NOMO-1 treated with dmso at 0.1 percent for 144 hours (cell line): ENCODE results near the gene GPC6.
"Not testable (repeated sequence)": the region's sequence is repeated elsewhere in the genome, so short reads cannot be mapped to it uniquely, and the experiment has no call there.

Source experiments
- DNase-seq: peaks from one replicate; lab custom pipeline; 2025; ENCODE audit not compliant: unreplicated experiment; lab: John Stamatoyannopoulos, UW

Gene GPC6

GRCh38 chr13:94259984-94260383 lies 1033.4 kb downstream of the GPC6 start:
- DNase-seq = no peak

GRCh38 chr13:94261163-94261562 lies 1034.6 kb downstream of the GPC6 start:
- DNase-seq = no peak

GRCh38 chr13:94263038-94263437 lies 1036.4 kb downstream of the GPC6 start:
- no peak for DNase-seq

- no peak for DNase-seq
These were observed 1041.2 kb downstream of the GPC6 start for GRCh38 chr13:94267581-94268366.

GRCh38 chr13:94268661-94269060 lies 1042.1 kb downstream of the GPC6 start:
- no peak for DNase-seq

- DNase-seq = no peak
These were observed 1043.0 kb downstream of the GPC6 start for GRCh38 chr13:94269557-94269956.

- DNase-seq = no peak
These were observed 1043.9 kb downstream of the GPC6 start for GRCh38 chr13:94270556-94270955.

- DNase-seq = no peak
These were observed 1045.4 kb downstream of the GPC6 start for GRCh38 chr13:94272038-94272437.

- no peak for DNase-seq
These were observed 1053.7 kb downstream of the GPC6 start for GRCh38 chr13:94280349-94280748.

- DNase-seq = no peak
These were observed 1054.2 kb downstream of the GPC6 start for GRCh38 chr13:94280845-94281244.

- no peak for DNase-seq
These were observed 1060.0 kb downstream of the GPC6 start for GRCh38 chr13:94286581-94286980.

- no peak for DNase-seq
These were observed 1065.2 kb downstream of the GPC6 start for GRCh38 chr13:94291631-94292322.

- no peak for DNase-seq
These were observed 1065.7 kb downstream of the GPC6 start for GRCh38 chr13:94292323-94292640.

GRCh38 chr13:94296471-94296870 lies 1069.9 kb downstream of the GPC6 start:
- no peak for DNase-seq

- DNase-seq = no peak
These were observed 1071.7 kb downstream of the GPC6 start for GRCh38 chr13:94298346-94298745.

- DNase-seq = no peak
These were observed 1073.8 kb downstream of the GPC6 start for GRCh38 chr13:94300401-94300800.

- DNase-seq = no peak
These were observed 1074.9 kb downstream of the GPC6 start for GRCh38 chr13:94301487-94301886.

- not testable (repeated sequence) for DNase-seq
These were observed 1076.4 kb downstream of the GPC6 start for GRCh38 chr13:94302847-94303565.

- no peak for DNase-seq
These were observed 1077.1 kb downstream of the GPC6 start for GRCh38 chr13:94303644-94304174.

GRCh38 chr13:94305033-94305432 lies 1078.4 kb downstream of the GPC6 start:
- DNase-seq = no peak

GRCh38 chr13:94305463-94305862 lies 1078.9 kb downstream of the GPC6 start:
- no peak for DNase-seq

GRCh38 chr13:94305934-94306333 lies 1079.3 kb downstream of the GPC6 start:
- DNase-seq = no peak
